ENCODE results near the gene LCN6.

LCN6 gene

DNA sequence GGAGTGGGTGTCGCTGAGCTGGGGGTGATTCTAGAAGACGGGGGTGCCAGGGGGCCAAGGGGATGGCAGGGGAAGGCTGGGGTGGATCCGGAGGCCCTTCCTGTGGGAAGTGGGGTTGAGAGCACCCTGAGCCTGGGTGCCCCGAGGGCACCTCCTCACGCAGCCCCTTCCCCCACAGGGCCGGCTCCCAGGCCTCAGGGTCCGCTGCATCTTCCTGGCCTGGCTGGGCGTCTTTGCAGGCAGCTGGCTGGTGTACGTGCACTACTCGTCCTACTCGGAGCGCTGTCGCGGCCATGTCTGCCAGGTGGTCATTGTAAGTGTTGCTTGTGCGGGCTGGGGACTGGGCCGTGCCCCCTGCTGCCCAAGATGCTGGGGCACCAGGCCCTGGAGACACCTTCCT lies 30.9 kb downstream of the LCN6 start:
- H3K4me1 ChIP-seq (ENCODE audit: low read length): no peaks in the 10 kb centered on the region
- H3K4me2 ChIP-seq (ENCODE audit: low read depth, low read length): no peak overlapping the region
- H3K9ac ChIP-seq (ENCODE audit: low read length): no peak overlapping the region
- no peaks in the 10 kb centered on the region for H3K9me3 ChIP-seq (replicated peaks; ENCODE audit: insufficient read depth, low read length)
- no peaks in the 10 kb centered on the region for H3K36me3 ChIP-seq (replicated peaks; ENCODE audit: insufficient read depth, low read length)
- H3F3A ChIP-seq (ENCODE audit: insufficient read depth, low read length): no peaks in the 10 kb centered on the region
- DNase-seq: no peak
- H3K27me3 ChIP-seq (replicated peaks; ENCODE audit: insufficient read depth, low read length): peaks cover 59% of the 10 kb centered on the region
- 0 out of 2 replicates have a peak, but pooled peaks cover 8% of the 10 kb centered on the region for H4K20me1 ChIP-seq (ENCODE audit: insufficient read depth, low read length)
- H3K27ac ChIP-seq (ENCODE audit: low read length): no peak overlapping the region
- H3K79me2 ChIP-seq (ENCODE audit: low read length): no peaks in the 10 kb centered on the region
- H3K4me3 ChIP-seq (ENCODE audit: low read length): no peak overlapping the region
- no peak overlapping the region for H2AFZ ChIP-seq (ENCODE audit: low read length)
- TF ChIP-seq, protein P1, sequence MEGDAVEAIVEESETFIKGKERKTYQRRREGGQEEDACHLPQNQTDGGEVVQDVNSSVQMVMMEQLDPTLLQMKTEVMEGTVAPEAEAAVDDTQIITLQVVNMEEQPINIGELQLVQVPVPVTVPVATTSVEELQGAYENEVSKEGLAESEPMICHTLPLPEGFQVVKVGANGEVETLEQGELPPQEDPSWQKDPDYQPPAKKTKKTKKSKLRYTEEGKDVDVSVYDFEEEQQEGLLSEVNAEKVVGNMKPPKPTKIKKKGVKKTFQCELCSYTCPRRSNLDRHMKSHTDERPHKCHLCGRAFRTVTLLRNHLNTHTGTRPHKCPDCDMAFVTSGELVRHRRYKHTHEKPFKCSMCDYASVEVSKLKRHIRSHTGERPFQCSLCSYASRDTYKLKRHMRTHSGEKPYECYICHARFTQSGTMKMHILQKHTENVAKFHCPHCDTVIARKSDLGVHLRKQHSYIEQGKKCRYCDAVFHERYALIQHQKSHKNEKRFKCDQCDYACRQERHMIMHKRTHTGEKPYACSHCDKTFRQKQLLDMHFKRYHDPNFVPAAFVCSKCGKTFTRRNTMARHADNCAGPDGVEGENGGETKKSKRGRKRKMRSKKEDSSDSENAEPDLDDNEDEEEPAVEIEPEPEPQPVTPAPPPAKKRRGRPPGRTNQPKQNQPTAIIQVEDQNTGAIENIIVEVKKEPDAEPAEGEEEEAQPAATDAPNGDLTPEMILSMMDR (IDR thresholded peaks at IDR 0.05; ENCODE audit: low read length): no peak
- no peak for TF ChIP-seq EZH2phosphoT487 (IDR thresholded peaks at IDR 0.05; ENCODE audit: low read length)
- no peak for TF ChIP-seq EZH2 (optimal IDR thresholded peaks at IDR 0.05; ENCODE audit: low read depth, low read length)
- no peaks in the 10 kb centered on the region for H3K9me2 ChIP-seq (replicated peaks; ENCODE audit: insufficient read depth, low read length)

DNA sequence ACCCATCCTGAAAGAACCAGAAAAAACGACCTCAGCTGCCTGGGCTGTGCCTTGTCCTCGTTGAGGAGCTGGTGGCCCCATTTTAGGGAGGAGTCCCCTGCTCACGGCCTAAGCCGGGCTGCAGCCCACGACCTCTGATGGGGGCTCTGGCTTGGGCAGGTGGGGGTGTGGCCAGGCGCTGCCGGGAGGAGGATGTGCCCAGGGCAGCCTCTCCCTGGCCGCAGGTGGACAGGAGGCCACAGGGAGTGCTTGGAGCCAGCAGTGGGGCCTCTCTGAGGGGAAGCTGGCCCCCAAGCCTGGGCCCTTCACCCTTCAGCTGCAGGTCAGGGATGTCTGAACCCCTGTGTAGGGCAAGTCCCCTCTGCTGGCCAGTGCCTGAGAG lies 33.4 kb downstream of the LCN6 start:
- no peak for DNase-seq
- no peaks in the 10 kb centered on the region for H4K20me1 ChIP-seq (ENCODE audit: insufficient read depth, low read length)
- H3K27ac ChIP-seq (ENCODE audit: low read length): no peak overlapping the region
- no peak overlapping the region for H2AFZ ChIP-seq (ENCODE audit: low read length)
- H3K9me3 ChIP-seq (replicated peaks; ENCODE audit: insufficient read depth, low read length): no peaks in the 10 kb centered on the region
- H3K4me3 ChIP-seq (ENCODE audit: low read length): no peak overlapping the region
- no peak overlapping the region for H3K9ac ChIP-seq (ENCODE audit: low read length)
- H3K36me3 ChIP-seq (replicated peaks; ENCODE audit: insufficient read depth, low read length): no peaks in the 10 kb centered on the region
- peaks cover 81% of the 10 kb centered on the region for H3K27me3 ChIP-seq (replicated peaks; ENCODE audit: insufficient read depth, low read length)
- no peaks in the 10 kb centered on the region for H3K4me1 ChIP-seq (ENCODE audit: low read length)
- H3K9me2 ChIP-seq (replicated peaks; ENCODE audit: insufficient read depth, low read length): no peaks in the 10 kb centered on the region
- H3K4me2 ChIP-seq (ENCODE audit: low read depth, low read length): no peak overlapping the region
- no peaks in the 10 kb centered on the region for H3K79me2 ChIP-seq (ENCODE audit: low read length)
- H3F3A ChIP-seq (ENCODE audit: insufficient read depth, low read length): no peaks in the 10 kb centered on the region
- TF ChIP-seq, protein P1 (IDR thresholded peaks at IDR 0.05; ENCODE audit: low read length): no peak

DNA sequence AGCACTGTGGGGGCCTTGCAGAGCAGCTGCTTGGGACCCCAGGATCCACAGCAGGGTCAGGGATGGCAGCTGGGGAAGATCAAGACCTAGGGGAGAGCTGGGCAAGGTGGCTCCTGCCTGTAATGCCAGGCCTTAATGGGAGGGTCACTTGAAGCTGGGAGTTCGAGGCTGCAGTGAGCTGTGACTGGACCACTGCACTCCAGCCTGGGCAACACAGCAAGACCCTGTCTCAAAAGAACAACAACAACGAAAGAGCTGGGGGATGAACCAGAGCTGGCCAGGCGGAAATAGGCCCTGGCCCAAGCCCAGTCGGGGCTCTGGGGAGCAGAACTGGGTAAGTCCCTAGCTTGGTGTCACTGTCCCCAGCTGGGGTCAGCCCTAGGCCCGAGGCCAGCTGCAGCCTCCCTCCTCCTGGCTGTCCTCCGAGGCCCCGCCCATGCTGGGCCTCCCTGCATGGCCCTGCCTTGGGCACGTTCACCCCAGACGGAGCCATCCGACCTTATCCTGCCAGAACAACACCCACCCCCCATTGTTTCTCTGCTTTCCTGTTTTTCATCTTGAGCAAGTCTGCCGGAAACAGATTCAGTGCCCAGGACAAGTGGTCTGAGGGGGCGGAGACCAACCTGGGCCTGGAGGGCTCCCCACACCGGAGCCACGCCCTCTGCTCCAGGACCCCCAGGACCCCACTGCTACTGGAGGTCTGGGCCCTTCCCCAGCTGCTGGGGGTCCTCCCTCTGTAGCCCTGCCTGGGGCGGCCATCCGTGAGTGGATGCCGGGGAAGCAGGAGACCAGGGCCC lies 34.0 kb downstream of the LCN6 start:
- Histone ChIP-seq H3K4me2 (ENCODE audit: low read depth, low read length) (no peak overlapping the region), H3K9me2 (replicated peaks; ENCODE audit: insufficient read depth, low read length) (no peaks in the 10 kb centered on the region), H2AFZ (ENCODE audit: low read length) (no peak overlapping the region), H3K4me3 (ENCODE audit: low read length) (no peak overlapping the region), H3K27me3 (replicated peaks; ENCODE audit: insufficient read depth, low read length) (peaks cover 87% of the 10 kb centered on the region), H3K27ac (ENCODE audit: low read length) (no peak overlapping the region), H3K9ac (ENCODE audit: low read length) (no peak overlapping the region), H3K9me3 (replicated peaks; ENCODE audit: insufficient read depth, low read length) (no peaks in the 10 kb centered on the region), H4K20me1 (ENCODE audit: insufficient read depth, low read length) (no peaks in the 10 kb centered on the region), H3K79me2 (ENCODE audit: low read length) (no peaks in the 10 kb centered on the region), H3K4me1 (ENCODE audit: low read length) (no peaks in the 10 kb centered on the region), H3F3A (ENCODE audit: insufficient read depth, low read length) (no peaks in the 10 kb centered on the region), H3K36me3 (replicated peaks; ENCODE audit: insufficient read depth, low read length) (no peaks in the 10 kb centered on the region)
- DNase-seq: no peak
- no peak for TF ChIP-seq EZH2phosphoT487 (IDR thresholded peaks at IDR 0.05; ENCODE audit: low read length)
- TF ChIP-seq EZH2 (optimal IDR thresholded peaks at IDR 0.05; ENCODE audit: low read depth, low read length): no peak
- TF ChIP-seq, protein P1 (IDR thresholded peaks at IDR 0.05; ENCODE audit: low read length): no peak
